Measurements from ENCODE around the gene LAMC2. TPM values are rescaled to one million over a fixed set of nuclear protein-coding genes. Genes with fewer than 3 reads are reported as not detected.

LAMC2 gene
- total and polyA plus RNA-seq, 2 of the 8 experiments (the other 6 are each of a cell fraction or from before 2014, with no cell fraction given) = 4.6 to 12.9 TPM

- TF ChIP-seq CHD7 (IDR thresholded peaks at IDR 0.05; ENCODE audit: insufficient replicate concordance, low read length) (no peak), NRF1 (IDR thresholded peaks at IDR 0.05; ENCODE audit: low read depth, low read length) (no peak), BRCA1 (IDR thresholded peaks at IDR 0.05; ENCODE audit: low read depth, low read length) (no peak), SP4 (IDR thresholded peaks at IDR 0.05; ENCODE audit: low read length) (no peak), GTF2F1 (IDR thresholded peaks at IDR 0.05; ENCODE audit: borderline replicate concordance, low read depth, low read length) (no peak), JUN (IDR thresholded peaks at IDR 0.05; ENCODE audit: low read depth, low read length) (no peak), RBBP5 (IDR thresholded peaks at IDR 0.05; ENCODE audit: borderline replicate concordance, low read depth, low read length) (no peak), EZH2 (IDR thresholded peaks at IDR 0.05; ENCODE audit: low read depth, low read length, severe bottlenecking) (no peak), YY1 (IDR thresholded peaks at IDR 0.05; ENCODE audit: low read depth, low read length) (no peak), CBX8 (IDR thresholded peaks at IDR 0.05; ENCODE audit: borderline replicate concordance, low read depth, low read length) (no peak), ZNF274 (IDR thresholded peaks at IDR 0.05; ENCODE audit: borderline replicate concordance, extremely low read depth, low read length) (no peak)
Measured at GRCh38 chr1:183164963-183165362, 21.1 kb upstream of the LAMC2 start (continued).
